SK-N-MC (cell line): ENCODE data around the gene FAM120AOS.

Experiments used
- EZH2 ChIP-seq: fragments of 200-600 bp; sonication (generic); IDR thresholded peaks from one replicate; pipeline ENCODE4 v1.6.1; 2017; ENCODE audit warnings: antibody characterized with exemption
- POLR2AphosphoS5 ChIP-seq: IDR thresholded peaks from 2 replicates; pipeline ENCODE4 v1.6.1; 2012; ENCODE audit warnings: mild to moderate bottlenecking, low read depth, low read length, borderline replicate concordance

GRCh38 chr9:93464395-93464794 lies 11.0 kb upstream of the FAM120AOS start:
- TF ChIP-seq POLR2AphosphoS5 (no peak), EZH2 (no peak)
